ENCODE results near the gene ATG4C. TPM values are rescaled to one million over a fixed set of nuclear protein-coding genes. Genes with fewer than 3 reads are reported as not detected.
"Not testable (repeated sequence)": the region's sequence is repeated elsewhere in the genome, so short reads cannot be mapped to it uniquely, and the experiment has no call there.

ATG4C gene
- total RNA-seq, 2 donors from 2014 or later, result 9.9 to 21.1 TPM

DNA sequence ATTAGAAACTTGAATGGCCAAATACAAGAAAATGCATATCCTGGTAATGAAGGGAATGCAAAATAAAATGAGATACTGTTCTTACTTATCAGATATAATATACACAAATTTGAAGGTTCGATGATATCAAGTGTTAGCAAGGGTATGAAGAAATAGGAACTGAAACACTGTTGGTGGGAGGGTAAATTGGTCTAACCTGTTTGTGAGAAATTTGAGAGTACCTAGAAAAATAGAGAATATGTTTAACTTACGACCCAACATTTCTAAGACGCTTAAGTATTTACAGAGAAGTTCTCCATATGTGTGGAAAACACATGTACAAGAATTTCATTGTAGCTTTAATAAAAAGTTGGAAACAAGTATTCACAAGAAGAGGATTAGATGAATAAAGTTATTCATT is 25.9 kb downstream of the ATG4C start:
- H3K27ac ChIP-seq, result no peak overlapping the region
- H3K9me3 ChIP-seq, result no peaks in the 10 kb centered on the region
- TF ChIP-seq, protein P1, sequence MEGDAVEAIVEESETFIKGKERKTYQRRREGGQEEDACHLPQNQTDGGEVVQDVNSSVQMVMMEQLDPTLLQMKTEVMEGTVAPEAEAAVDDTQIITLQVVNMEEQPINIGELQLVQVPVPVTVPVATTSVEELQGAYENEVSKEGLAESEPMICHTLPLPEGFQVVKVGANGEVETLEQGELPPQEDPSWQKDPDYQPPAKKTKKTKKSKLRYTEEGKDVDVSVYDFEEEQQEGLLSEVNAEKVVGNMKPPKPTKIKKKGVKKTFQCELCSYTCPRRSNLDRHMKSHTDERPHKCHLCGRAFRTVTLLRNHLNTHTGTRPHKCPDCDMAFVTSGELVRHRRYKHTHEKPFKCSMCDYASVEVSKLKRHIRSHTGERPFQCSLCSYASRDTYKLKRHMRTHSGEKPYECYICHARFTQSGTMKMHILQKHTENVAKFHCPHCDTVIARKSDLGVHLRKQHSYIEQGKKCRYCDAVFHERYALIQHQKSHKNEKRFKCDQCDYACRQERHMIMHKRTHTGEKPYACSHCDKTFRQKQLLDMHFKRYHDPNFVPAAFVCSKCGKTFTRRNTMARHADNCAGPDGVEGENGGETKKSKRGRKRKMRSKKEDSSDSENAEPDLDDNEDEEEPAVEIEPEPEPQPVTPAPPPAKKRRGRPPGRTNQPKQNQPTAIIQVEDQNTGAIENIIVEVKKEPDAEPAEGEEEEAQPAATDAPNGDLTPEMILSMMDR (IDR thresholded peaks at IDR 0.05), result no peak
- no peaks in the 10 kb centered on the region for H3K4me1 ChIP-seq (ENCODE audit: control insufficient read depth in 1 of 2, low read depth in 2 of 2)
- H3K4me3 ChIP-seq, result no peak overlapping the region
- DNase-seq (ENCODE audit: low spot score) (no peak), ATAC-seq (ENCODE audit: insufficient number of reproducible peaks, low FRiP score, low read depth) (no peak)
- H3K27me3 ChIP-seq (replicated peaks; ENCODE audit: insufficient read depth), result no peaks in the 10 kb centered on the region
- H3K36me3 ChIP-seq, result no peaks in the 10 kb centered on the region

DNA sequence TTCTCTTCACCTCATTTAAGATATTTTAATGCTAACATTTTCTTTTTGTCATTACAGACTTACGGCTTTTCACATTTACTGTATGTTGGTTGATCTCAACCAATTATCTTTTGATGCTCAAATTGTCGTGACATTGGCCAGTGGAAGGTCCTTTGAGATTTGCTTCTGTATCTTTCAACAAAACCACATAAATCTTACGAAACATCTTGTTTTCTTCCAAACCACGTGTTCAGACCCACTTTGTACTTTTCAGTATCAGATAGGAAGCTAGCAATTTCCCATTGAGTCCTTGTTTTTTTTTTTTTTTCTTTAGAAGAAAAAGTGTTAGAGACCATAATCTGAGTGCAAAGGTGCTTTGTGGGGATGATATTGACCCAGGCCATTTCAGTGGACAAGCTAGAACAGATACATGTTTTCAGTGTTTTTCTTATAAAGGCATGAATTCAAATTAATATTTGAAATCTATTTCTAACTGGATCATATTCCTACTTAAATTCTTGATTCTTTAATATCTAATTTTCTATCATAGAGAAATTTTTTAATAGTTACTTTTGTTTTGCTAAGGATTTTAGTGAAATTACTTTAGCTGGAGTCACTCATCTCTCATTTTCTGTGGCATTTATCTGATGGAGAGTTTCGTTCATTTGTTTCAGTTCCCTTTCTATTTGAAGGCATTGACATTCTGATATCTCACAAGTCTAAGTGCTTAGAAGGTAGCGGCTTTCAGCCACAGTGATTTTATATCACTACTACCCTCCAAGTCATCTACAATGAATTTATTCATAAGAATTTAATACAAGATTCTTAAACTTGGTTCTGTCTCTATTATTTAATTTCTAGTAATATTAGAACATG is 26.7 kb downstream of the ATG4C start:
- Histone ChIP-seq H3K27me3 (replicated peaks; ENCODE audit: insufficient read depth) (no peaks in the 10 kb centered on the region), H3K4me3 (no peak overlapping the region), H3K4me1 (ENCODE audit: control insufficient read depth in 1 of 2, low read depth in 2 of 2) (no peaks in the 10 kb centered on the region), H3K9me3 (no peaks in the 10 kb centered on the region), H3K27ac (no peak overlapping the region), H3K36me3 (no peaks in the 10 kb centered on the region)
- TF ChIP-seq, protein P1 (IDR thresholded peaks at IDR 0.05), result no peak
- ATAC-seq (ENCODE audit: insufficient number of reproducible peaks, low FRiP score, low read depth), result no peak
- DNase-seq (ENCODE audit: low spot score), result no peak

DNA sequence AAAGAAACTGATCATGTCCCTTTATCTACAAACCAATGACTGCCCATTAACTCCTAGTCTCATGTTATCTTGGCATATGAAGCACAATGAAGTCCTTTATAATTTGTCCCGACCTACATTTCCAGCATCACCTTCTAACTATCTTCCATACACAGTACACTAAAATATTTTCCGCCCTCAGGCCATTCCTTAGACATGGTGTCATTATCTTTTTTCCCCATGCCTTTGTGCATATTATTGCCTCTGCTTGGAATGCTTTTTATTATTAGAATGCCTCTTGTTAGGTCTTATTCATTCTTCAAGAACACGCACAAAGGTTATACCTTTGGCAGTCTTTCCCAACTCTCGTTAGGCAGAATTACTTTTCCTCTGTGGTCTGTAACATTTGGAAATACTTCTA is 39.6 kb downstream of the ATG4C start:
- Histone ChIP-seq H3K4me3 (no peak overlapping the region), H3K4me1 (ENCODE audit: control insufficient read depth in 1 of 2, low read depth in 2 of 2) (no peaks in the 10 kb centered on the region), H3K27ac (no peak overlapping the region), H3K27me3 (replicated peaks; ENCODE audit: insufficient read depth) (no peaks in the 10 kb centered on the region), H3K9me3 (no peaks in the 10 kb centered on the region), H3K36me3 (no peaks in the 10 kb centered on the region)
- no peak for ATAC-seq (ENCODE audit: insufficient number of reproducible peaks, low FRiP score, low read depth)
- TF ChIP-seq, protein P1 (IDR thresholded peaks at IDR 0.05), result no peak
- no peak for DNase-seq (ENCODE audit: low spot score)

DNA sequence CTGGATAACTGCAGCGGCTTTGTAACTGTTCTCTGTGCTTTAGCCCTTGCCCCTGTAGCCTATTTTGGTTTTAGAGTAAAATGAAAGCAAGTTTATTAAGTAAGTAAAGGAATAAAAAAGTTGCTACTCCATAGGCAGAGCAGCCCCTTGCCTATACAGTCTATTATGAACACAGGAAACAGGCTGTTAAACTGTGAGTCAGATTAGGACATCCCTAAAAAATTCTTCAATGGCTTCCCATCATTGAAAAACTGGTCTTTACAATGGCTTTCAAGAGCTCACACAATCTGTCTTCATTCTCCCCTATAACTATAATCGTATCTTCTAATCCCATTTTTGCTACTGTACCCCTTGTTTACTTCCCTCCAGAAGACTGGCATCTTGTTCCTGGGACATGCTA is 43.0 kb downstream of the ATG4C start:
- TF ChIP-seq, protein P1 (IDR thresholded peaks at IDR 0.05), result no peak

DNA sequence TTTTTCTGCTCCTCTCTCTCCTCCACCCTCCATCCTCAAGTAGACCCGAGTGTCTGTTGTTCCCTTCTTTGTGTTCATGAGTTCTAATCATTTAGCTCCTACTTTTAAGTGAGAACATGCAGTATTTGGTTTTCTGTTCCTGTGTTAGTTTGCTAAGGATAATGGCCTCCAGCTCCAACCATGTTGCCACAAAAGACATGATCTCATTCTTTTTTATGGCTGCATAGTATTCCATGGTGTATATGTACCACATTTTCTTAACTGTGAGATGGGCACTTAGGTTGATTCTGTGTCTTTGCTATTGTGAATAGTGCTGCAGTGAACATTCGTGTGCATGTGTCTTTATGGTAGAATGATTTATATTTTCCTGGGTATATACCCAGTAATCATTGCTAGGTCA is 43.9 kb downstream of the ATG4C start:
- not testable (repeated sequence) for H3K4me1 ChIP-seq (ENCODE audit: control insufficient read depth in 1 of 2, low read depth in 2 of 2); DNase-seq (ENCODE audit: low spot score); H3K9me3 ChIP-seq; H3K4me3 ChIP-seq; H3K36me3 ChIP-seq; ATAC-seq (ENCODE audit: insufficient number of reproducible peaks, low FRiP score, low read depth); H3K27me3 ChIP-seq (replicated peaks; ENCODE audit: insufficient read depth); H3K27ac ChIP-seq

More for the DNA sequence above, 43.0 kb downstream of the ATG4C start:
- no peak overlapping the region for H3K4me3 ChIP-seq
- DNase-seq (ENCODE audit: low spot score) (no peak), ATAC-seq (ENCODE audit: insufficient number of reproducible peaks, low FRiP score, low read depth) (no peak)
- no peak overlapping the region for H3K27ac ChIP-seq
- no peaks in the 10 kb centered on the region for H3K27me3 ChIP-seq (replicated peaks; ENCODE audit: insufficient read depth)
- no peaks in the 10 kb centered on the region for H3K4me1 ChIP-seq (ENCODE audit: control insufficient read depth in 1 of 2, low read depth in 2 of 2)
- H3K36me3 ChIP-seq, result no peaks in the 10 kb centered on the region
- no peaks in the 10 kb centered on the region for H3K9me3 ChIP-seq

Data from thoracic aorta (tissue), 2 donors.